Left forelimb (tissue), 1 donor: ENCODE measurements around the gene FBH1.
A peak's percentile ranks its signal among the peaks of the same experiment; 100 is the strongest.
"Not testable (repeated sequence)": the region's sequence is repeated elsewhere in the genome, so short reads cannot be mapped to it uniquely, and the experiment has no call there.

ENCODE experiments used
- DNase-seq: peaks from one replicate; pipeline ENCODE4 v3.0.0-alpha.2; 2018; ENCODE audit warnings: low spot score

The FBH1 gene

GRCh38 chr10:5941579-5941978 is 51.5 kb downstream of the FBH1 start:
- DNase-seq, result no peak

GRCh38 chr10:5942001-5942400 is 52.0 kb downstream of the FBH1 start:
- no peak for DNase-seq

- DNase-seq, result no peak
Measured at GRCh38 chr10:5942474-5942873, 52.4 kb downstream of the FBH1 start.

GRCh38 chr10:5943536-5943935 is 53.5 kb downstream of the FBH1 start:
- no peak for DNase-seq

GRCh38 chr10:5944389-5945189 is 54.5 kb downstream of the FBH1 start:
- DNase-seq, result peak; percentile 84

GRCh38 chr10:5945190-5945509 is 55.1 kb downstream of the FBH1 start:
- DNase-seq, result no peak

GRCh38 chr10:5945561-5946418 is 55.7 kb downstream of the FBH1 start:
- peak; percentile 85 for DNase-seq

- not testable (repeated sequence) for DNase-seq
Measured at GRCh38 chr10:5946419-5946775, 56.4 kb downstream of the FBH1 start.

GRCh38 chr10:5946786-5947185 is 56.7 kb downstream of the FBH1 start:
- no peak for DNase-seq

- DNase-seq, result no peak
Measured at GRCh38 chr10:5947471-5948207, 57.6 kb downstream of the FBH1 start.

- no peak for DNase-seq
Measured at GRCh38 chr10:5948208-5948585, 58.2 kb downstream of the FBH1 start.

- DNase-seq, result no peak
Measured at GRCh38 chr10:5949009-5949759, 59.1 kb downstream of the FBH1 start.

GRCh38 chr10:5951167-5951711 is 61.2 kb downstream of the FBH1 start:
- DNase-seq, result no peak

GRCh38 chr10:5951721-5952407 is 61.8 kb downstream of the FBH1 start:
- no peak for DNase-seq

- DNase-seq, result no peak
Measured at GRCh38 chr10:5952731-5953385, 62.8 kb downstream of the FBH1 start.

- DNase-seq, result no peak
Measured at GRCh38 chr10:5953676-5954075, 63.6 kb downstream of the FBH1 start.

GRCh38 chr10:5956146-5956936 is 66.3 kb downstream of the FBH1 start:
- DNase-seq, result no peak

GRCh38 chr10:5958077-5958476 is 68.0 kb downstream of the FBH1 start:
- no peak for DNase-seq

GRCh38 chr10:5958675-5959074 is 68.6 kb downstream of the FBH1 start:
- no peak for DNase-seq

GRCh38 chr10:5959142-5959541 is 69.1 kb downstream of the FBH1 start:
- no peak for DNase-seq
